ENCODE measurements around the gene ELOVL6.
"Not testable (repeated sequence)": the region's sequence is repeated elsewhere in the genome, so short reads cannot be mapped to it uniquely, and the experiment has no call there.

The ELOVL6 gene

GRCh38 chr4:110197529-110198042 lies 829 bp downstream of the ELOVL6 start:
- in situ Hi-C loops (cut with HindIII; ENCODE audit: low sequenced_read_pairs), result no loop called here

- in situ Hi-C loops (cut with HindIII; ENCODE audit: low sequenced_read_pairs), result no loop called here
These were observed 1.4 kb downstream of the ELOVL6 start for GRCh38 chr4:110196871-110197528.

GRCh38 chr4:110196206-110196870 lies 2.1 kb downstream of the ELOVL6 start:
- in situ Hi-C loops (cut with HindIII; ENCODE audit: low sequenced_read_pairs), result no loop called here

GRCh38 chr4:110195561-110196205 lies 2.7 kb downstream of the ELOVL6 start:
- in situ Hi-C loops (cut with HindIII; ENCODE audit: low sequenced_read_pairs), result no loop called here

GRCh38 chr4:110193822-110194761 lies 4.3 kb downstream of the ELOVL6 start:
- in situ Hi-C loops (cut with HindIII; ENCODE audit: low sequenced_read_pairs), result no loop called here

GRCh38 chr4:110193287-110193686 lies 5.1 kb downstream of the ELOVL6 start:
- in situ Hi-C loops (cut with HindIII; ENCODE audit: low sequenced_read_pairs), result not testable (repeated sequence)

GRCh38 chr4:110190249-110190648 lies 8.2 kb downstream of the ELOVL6 start:
- in situ Hi-C loops (cut with HindIII; ENCODE audit: low sequenced_read_pairs), result no loop called here

- in situ Hi-C loops (cut with HindIII; ENCODE audit: low sequenced_read_pairs), result no loop called here
These were observed 10.3 kb downstream of the ELOVL6 start for GRCh38 chr4:110188113-110188512.

GRCh38 chr4:110184791-110185155 lies 13.6 kb downstream of the ELOVL6 start:
- in situ Hi-C loops (cut with HindIII; ENCODE audit: low sequenced_read_pairs), result no loop called here

- in situ Hi-C loops (cut with HindIII; ENCODE audit: low sequenced_read_pairs), result no loop called here
These were observed 14.2 kb downstream of the ELOVL6 start for GRCh38 chr4:110184140-110184790.

GRCh38 chr4:110183643-110184042 lies 14.8 kb downstream of the ELOVL6 start:
- in situ Hi-C loops (cut with HindIII; ENCODE audit: low sequenced_read_pairs), result no loop called here

- in situ Hi-C loops (cut with HindIII; ENCODE audit: low sequenced_read_pairs), result no loop called here
These were observed 15.4 kb downstream of the ELOVL6 start for GRCh38 chr4:110183058-110183457.

GRCh38 chr4:110181890-110182289 lies 16.5 kb downstream of the ELOVL6 start:
- in situ Hi-C loops (cut with HindIII; ENCODE audit: low sequenced_read_pairs), result no loop called here

- in situ Hi-C loops (cut with HindIII; ENCODE audit: low sequenced_read_pairs), result no loop called here
These were observed 22.8 kb downstream of the ELOVL6 start for GRCh38 chr4:110175634-110176033.

GRCh38 chr4:110172972-110173371 lies 25.4 kb downstream of the ELOVL6 start:
- in situ Hi-C loops (cut with HindIII; ENCODE audit: low sequenced_read_pairs), result no loop called here

GRCh38 chr4:110171971-110172370 lies 26.4 kb downstream of the ELOVL6 start:
- in situ Hi-C loops (cut with HindIII; ENCODE audit: low sequenced_read_pairs), result no loop called here

GRCh38 chr4:110170861-110171260 lies 27.6 kb downstream of the ELOVL6 start:
- in situ Hi-C loops (cut with HindIII; ENCODE audit: low sequenced_read_pairs), result no loop called here

- in situ Hi-C loops (cut with HindIII; ENCODE audit: low sequenced_read_pairs), result no loop called here
These were observed 32.8 kb downstream of the ELOVL6 start for GRCh38 chr4:110165382-110166286.

- in situ Hi-C loops (cut with HindIII; ENCODE audit: low sequenced_read_pairs), result no loop called here
These were observed 33.6 kb downstream of the ELOVL6 start for GRCh38 chr4:110164856-110165255.

Measured in DLD1 (cell line).